K562 (cell line): ENCODE measurements around the gene COL15A1. TPM values are rescaled to one million over a fixed set of nuclear protein-coding genes. Genes with fewer than 3 reads are reported as not detected.

Experiments
- ATAC-seq: fragments of 200-7000 bp; cut with Tn5 transposase; 3 replicates; pipeline ENCODE4 v1.9.1; 2020; ENCODE audit warnings: moderate library complexity
- BruUV-seq: library from RNA; stranded (reverse); fragments of 400-500 nt; replicated peaks from 2 replicates; lab custom pipeline; 2021; lab: Mats Ljungman, UMichigan
- CTCF ChIA-PET: fragments of 300-600 bp; formaldehyde crosslinking; extraction: SDS; loops from one replicate; lab custom pipeline; 2021; ENCODE audit warnings: low intra/inter-chr PET ratio; lab: Yijun Ruan, JAX
- POLR2A ChIA-PET: fragments of 300-600, 350-650 bp; sonication (Branson Sonifier 250); formaldehyde crosslinking; extraction: SDS; loops from one replicate; lab custom pipeline; 2021; ENCODE audit warnings: antibody characterized with exemption, inconsistent platforms; lab: Yijun Ruan, JAX
- DNase-seq, 4 experiments: peaks; one replicate each; pipeline versions ENCODE4 v3.0.0 to v3.0.0-alpha.2; 2011 to 2018; ENCODE audit warnings: low spot score in 3 of 4, mixed read lengths in 3 of 4; ENCODE audit errors: extremely low read depth in 1 of 4
- FAIRE-seq: peaks from 2 replicates; lab custom pipeline; 2011; peaks lifted over from hg19 to GRCh38; lab: Jason Lieb, UNC
- H2AFZ ChIP-seq: 2 replicates; pipeline ENCODE4 v1.6.0; 2011; ENCODE audit warnings: low read depth, low read length, control low read depth, inconsistent platforms
- H3K27ac ChIP-seq: fragments of 200-600 bp; 3 replicates; pipeline ENCODE4 v1.8.0; 2011; ENCODE audit warnings: low read depth, mild to moderate bottlenecking, control low read depth, inconsistent platforms, low read length, moderate library complexity, mixed read lengths; ENCODE audit errors: extremely low read depth
- H3K27me3 ChIP-seq, 2 experiments: fragments of 300-600 bp in 1 of 2; 2 replicates in 1 of 2; 3 replicates in 1 of 2; pipeline versions ENCODE4 v1.6.0 to v1.8.0; 2011; ENCODE audit warnings: inconsistent platforms in 2 of 2, low read length in 2 of 2, mild to moderate bottlenecking in 1 of 2, mixed read lengths in 1 of 2, moderate library complexity in 1 of 2; ENCODE audit not compliant: control insufficient read depth in 2 of 2, insufficient read depth in 2 of 2
- H3K36me3 ChIP-seq: fragments of 300-600 bp; 3 replicates; pipeline ENCODE4 v1.8.0; 2011; ENCODE audit warnings: mild to moderate bottlenecking, low read length, inconsistent platforms; ENCODE audit not compliant: control insufficient read depth, insufficient read depth
- H3K4me1 ChIP-seq, 2 experiments: fragments of 200-600 bp in 1 of 2; replicated peaks in 1 of 2; 2 replicates in 1 of 2; 3 replicates in 1 of 2; pipeline versions ENCODE4 v1.5.1 to v1.8.0; 2011; ENCODE audit warnings: inconsistent platforms in 2 of 2, low read length in 2 of 2, mild to moderate bottlenecking in 1 of 2, mixed read lengths in 1 of 2, moderate library complexity in 1 of 2; ENCODE audit not compliant: control insufficient read depth in 2 of 2, insufficient read depth in 2 of 2
- H3K4me2 ChIP-seq: 2 replicates; pipeline ENCODE4 v1.6.1; 2011; ENCODE audit warnings: low read length, control low read depth, inconsistent platforms, mixed read lengths; ENCODE audit not compliant: insufficient read depth
- H3K4me3 ChIP-seq: fragments of 200-600 bp; sonication (generic), shearing (Covaris generic); 2 replicates; pipeline ENCODE4 v1.5.1; 2016; ENCODE audit warnings: control low read depth, inconsistent platforms
- H3K79me2 ChIP-seq: fragments of 200-600 bp; 3 replicates; pipeline ENCODE4 v1.8.0; 2011; ENCODE audit warnings: low read length, inconsistent platforms; ENCODE audit not compliant: control insufficient read depth, insufficient read depth
- H3K9ac ChIP-seq, 2 experiments: 2 replicates each; pipeline versions ENCODE4 v1.6.0 to v1.6.1; 2011; ENCODE audit warnings: low read depth in 2 of 2, low read length in 2 of 2, control low read depth in 1 of 2, inconsistent platforms in 1 of 2, mild to moderate bottlenecking in 1 of 2, mixed read lengths in 1 of 2; ENCODE audit not compliant: insufficient read depth in 1 of 2
- H3K9me1 ChIP-seq: one replicate; pipeline ENCODE4 v1.6.0; 2011; ENCODE audit warnings: inconsistent platforms, mild to moderate bottlenecking, low read length, moderate library complexity; ENCODE audit not compliant: control insufficient read depth, insufficient read depth
- H3K9me3 ChIP-seq: replicated peaks from 2 replicates; pipeline ENCODE4 v1.5.1; 2011; ENCODE audit warnings: low read depth, low read length, inconsistent platforms; ENCODE audit not compliant: control insufficient read depth, insufficient read depth
- H4K20me1 ChIP-seq: replicated peaks from 2 replicates; pipeline ENCODE4 v1.6.1; 2011; ENCODE audit warnings: low read length, inconsistent platforms, mixed read lengths; ENCODE audit not compliant: control insufficient read depth, insufficient read depth
- CBFB ChIP-seq: sonication (generic); formaldehyde crosslinking; IDR thresholded peaks from 2 replicates; pipeline ENCODE4 v1.4.0; 2020; ENCODE audit warnings: mild to moderate bottlenecking, missing genetic modification reagents
- ESRRB ChIP-seq: fragments of 250-450 bp; sonication (Bioruptor Pico); IDR thresholded peaks from 2 replicates; pipeline ENCODE4 v1.5.0; 2020; ENCODE audit warnings: mild to moderate bottlenecking, moderate library complexity, borderline replicate concordance
- HES1 ChIP-seq: fragments of 450-650 bp; IDR thresholded peaks from 2 replicates; pipeline ENCODE4 v1.6.1; 2016; ENCODE audit warnings: low read depth, mild to moderate bottlenecking, moderate library complexity
- L3MBTL2 ChIP-seq: fragments of 450-650 bp; IDR thresholded peaks from 2 replicates; pipeline ENCODE4 v1.6.1; 2016; ENCODE audit warnings: mild to moderate bottlenecking, moderate library complexity
- MEIS2 ChIP-seq: fragments of 450-650 bp; IDR thresholded peaks from 2 replicates; pipeline ENCODE4 v1.6.1; 2014; ENCODE audit warnings: mild to moderate bottlenecking; ENCODE audit not compliant: partially characterized antibody
- MLLT1 ChIP-seq, 2 experiments: fragments of 450-650 bp; IDR thresholded peaks; 2 replicates each; pipeline ENCODE4 v1.6.1; 2016
- REST ChIP-seq, 2 experiments: fragments of 450-650 bp; formaldehyde crosslinking in 1 of 2; IDR thresholded peaks; 2 replicates each; pipeline versions ENCODE4 v1.4.0 to v1.6.1; 2014 to 2020; ENCODE audit warnings: mild to moderate bottlenecking in 2 of 2, borderline replicate concordance in 1 of 2, low read depth in 1 of 2
- XRCC4 ChIP-seq: IDR thresholded peaks from one replicate; pipeline ENCODE4 v1.6.1; 2011; ENCODE audit not compliant: insufficient read depth, insufficient read length; ENCODE audit errors: extremely low read depth
- ZBED1 ChIP-seq: IDR thresholded peaks from 2 replicates; pipeline ENCODE4 v1.6.1; 2014
- ZFPM2 ChIP-seq: fragments of 250-450 bp; sonication (Bioruptor Pico); IDR thresholded peaks from 2 replicates; pipeline ENCODE4 v1.5.1; 2022; ENCODE audit warnings: mild to moderate bottlenecking
- ZFX ChIP-seq: sonication (generic); formaldehyde crosslinking; IDR thresholded peaks from 2 replicates; pipeline ENCODE4 v1.8.0; 2022; ENCODE audit warnings: mild to moderate bottlenecking, missing genetic modification reagents, moderate library complexity
- ZNF589 ChIP-seq: fragments of 200-800 bp; sonication (Bioruptor generic); IDR thresholded peaks from 2 replicates; pipeline ENCODE4 v1.6.1; 2016; ENCODE audit warnings: low read depth, missing genetic modification characterization, missing compliant biosample characterization
- WGBS: fragments of 100-300 bp; shearing (Covaris generic); methylation state at CpG from one replicate; pipeline ENCODE4 v1.1.6; 2016; ENCODE audit warnings: low coverage, mixed read lengths; ENCODE audit not compliant: insufficient coverage; ENCODE audit errors: missing lambda C conversion rate; 5-methylcytosine and 5-hydroxymethylcytosine counted together
- in situ Hi-C: fragments of 300-500 bp; cut with MboI; formaldehyde crosslinking; loops from 4 replicates; pipeline ENCODE4 v1.15.0; 2018; ENCODE audit warnings: inconsistent platforms, mixed read lengths
- intact Hi-C: fragments of 100-400 bp; cut with micrococcal nuclease; formaldehyde crosslinking; loops from 2 replicates; pipeline ENCODE4 v1.14.2; 2022
- polyA plus RNA-seq, 8 experiments: library from polyadenylated mRNA; depleted of rRNA in 4 of 8; stranded (reverse) in 5 of 8; unstranded in 3 of 8; fragments of >200 nt; fragmentation: Nextera tagmentation in 2 of 8; fragmentation: Illumina TruSeq in 1 of 8; extraction: Ambion mirVana in 2 of 8; extraction: Trizol in 1 of 8; gene quantifications; 2 replicates each; pipeline versions ENCODE4 v1.2.1 to v1.2.3, GENCODE V29; 2011 to 2014; ENCODE audit warnings: inconsistent platforms in 1 of 8, missing spikeins in 1 of 8
- total RNA-seq, 7 experiments: library from RNA; depleted of rRNA in 6 of 7; stranded (reverse); fragments of >200 nt in 6 of 7; fragmentation: Illumina TruSeq in 2 of 7; extraction: Trizol in 2 of 7; gene quantifications; 2 replicates each; pipeline versions ENCODE4 v1.2.1 to v1.2.3, GENCODE V29; 2011 to 2021; ENCODE audit warnings: low replicate concordance in 1 of 7

The COL15A1 gene
- total and polyA plus RNA-seq, 9 of the 15 experiments (the other 6 are each of a cell fraction or from before 2014, with no cell fraction given), result 0.46 to 5.1 (median 2.6) TPM

- WGBS, result 42% methylated on average over 3 of the region's 3 CpGs
- FAIRE-seq (no peak), ATAC-seq (no peak), DNase-seq (no peak)
- H3K36me3 ChIP-seq, result no peaks in the 10 kb centered on the region
- H3K9me1 ChIP-seq, result no peaks in the 10 kb centered on the region
- H4K20me1 ChIP-seq, result no peaks in the 10 kb centered on the region
- peaks cover 0 to 27% of the 10 kb centered on the region in 2 experiments; a peak in 4 of 5 replicates for H3K4me1 ChIP-seq
- in situ Hi-C loops (loop anchor here (10.0 kb wide), 1 partner anchor 119 kb away; no protein-coding TSS in a partner anchor), intact Hi-C loops (no loop called here)
- H3K79me2 ChIP-seq, result no peaks in the 10 kb centered on the region
- H3K27ac ChIP-seq, result no peak overlapping the region
- H3K4me3 ChIP-seq, result no peak overlapping the region
- H2AFZ ChIP-seq, result no peak overlapping the region
- H3K4me2 ChIP-seq, result no peak overlapping the region
- BruUV-seq, result no TSS peak
- TF ChIP-seq CBFB (no peak), ZFPM2 (CRISPR knock-in tag) (no peak), ZNF589 (CRISPR knock-in tag) (no peak), ESRRB (CRISPR knock-in tag) (no peak), MLLT1 (IDR thresholded peaks at IDR 0.05) (no peak), MEIS2 (no peak), HES1 (no peak), L3MBTL2 (no peak), ZFX (no peak), XRCC4 (no peak), REST (IDR thresholded peaks at IDR 0.05; ENCODE audit: borderline replicate concordance) (no peak), REST (CRISPR knock-in tag; IDR thresholded peaks at IDR 0.05; ENCODE audit: low read depth) (no peak), ZBED1 (no peak)
- TF ChIP-seq, all 486 proteins: peak for 0
- no peaks in the 10 kb centered on the region for H3K9me3 ChIP-seq
- CTCF ChIA-PET, result no interaction called here
- H3K9ac ChIP-seq, result peak overlapping the region in 1 of 2 experiments; percentile 42; a peak in 1 of 4 replicates
- POLR2A ChIA-PET, result interaction anchor here (1.4 kb wide), 1 partner anchor 15 kb away, joined by 4 read pairs; no protein-coding TSS in a partner anchor
- no peaks in the 10 kb centered on the region for H3K27me3 ChIP-seq
Observed at GRCh38 chr9:99015448-99015847, 71.7 kb downstream of the COL15A1 start.
